Suprapubic skin (tissue), 4 donors: ENCODE measurements around the gene TNNI3K. TPM values are rescaled to one million over a fixed set of nuclear protein-coding genes. Genes with fewer than 3 reads are reported as not detected.

Source experiments
- DNase-seq, 2 donors: peaks; one replicate each; pipeline ENCODE4 v3.0.0-alpha.2; 2019; ENCODE audit warnings: low spot score in 2 of 2
- H3K27ac ChIP-seq: fragments of 200-600 bp; sonication (generic); one replicate; pipeline ENCODE4 v1.5.1; 2019
- H3K27me3 ChIP-seq: fragments of 200-600 bp; sonication (generic); one replicate; pipeline ENCODE4 v1.5.1; 2019
- H3K36me3 ChIP-seq: fragments of 200-600 bp; sonication (generic); one replicate; pipeline ENCODE4 v1.5.1; 2019
- H3K4me1 ChIP-seq: fragments of 200-600 bp; sonication (generic); one replicate; pipeline ENCODE4 v1.5.1; 2019
- H3K4me3 ChIP-seq: fragments of 200-600 bp; sonication (generic); one replicate; pipeline ENCODE4 v1.5.1; 2019; ENCODE audit warnings: mild to moderate bottlenecking
- H3K9me3 ChIP-seq: fragments of 200-600 bp; sonication (generic); one replicate; pipeline ENCODE4 v1.5.1; 2019
- EP300 ChIP-seq: sonication (generic); formaldehyde crosslinking; IDR thresholded peaks from one replicate; pipeline ENCODE4 v1.6.1; 2017; ENCODE audit warnings: antibody characterized with exemption
- POLR2A ChIP-seq, 2 donors: fragments of 450-650 bp; IDR thresholded peaks; one replicate each; pipeline ENCODE4 v1.6.1; 2017; ENCODE audit warnings: antibody characterized with exemption in 2 of 2, mild to moderate bottlenecking in 2 of 2, moderate library complexity in 2 of 2
- POLR2AphosphoS5 ChIP-seq, 3 donors: sonication (generic); formaldehyde crosslinking; IDR thresholded peaks; one replicate each; pipeline ENCODE4 v1.6.1; 2017; ENCODE audit warnings: antibody characterized with exemption in 3 of 3
- WGBS: methylation state at CpG from one replicate; pipeline ENCODE4 v1.1.5; 2018; 5-methylcytosine and 5-hydroxymethylcytosine counted together
- total RNA-seq, 4 donors: library from RNA; depleted of rRNA; stranded (reverse); fragments of >200 nt; gene quantifications; one replicate each; pipeline ENCODE4 v1.1.0, GENCODE V29; 2016
- TF ChIP-seq, protein P1 (sequence below), 2 donors: fragments of 200-600 bp in 1 of 2; fragments of 450-650 bp in 1 of 2; sonication (generic) in 1 of 2; IDR thresholded peaks; one replicate each; pipeline ENCODE4 v1.5.1; 2016 to 2019; ENCODE audit warnings: antibody characterized with exemption in 2 of 2, mild to moderate bottlenecking in 1 of 2, moderate library complexity in 1 of 2

The TNNI3K gene
- total RNA-seq, 4 donors from 2014 or later: 0.76 to 3.2 (median 1.1) TPM; not detected in 1

DNA sequence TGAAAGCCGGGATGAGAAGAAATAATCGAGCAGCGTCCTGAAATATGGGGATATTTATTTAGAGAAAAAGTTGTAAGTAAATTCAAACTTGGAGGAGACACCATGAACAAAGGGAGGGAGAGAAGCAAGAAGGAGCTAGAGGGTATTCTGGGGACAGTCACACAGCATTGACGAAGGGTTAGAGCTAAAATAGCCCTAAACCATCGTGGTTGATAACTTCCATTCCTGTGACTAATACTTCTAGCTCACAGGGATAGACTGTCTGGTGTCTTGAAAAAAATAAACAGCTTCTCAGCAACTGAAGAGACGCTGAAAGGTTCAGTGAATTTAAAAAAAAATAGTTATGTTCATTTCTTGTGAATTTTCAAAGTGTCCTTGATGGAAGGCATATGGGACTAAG, 190.5 kb downstream of the TNNI3K start:
- 81% methylated on average over 6 of the region's 6 CpGs for WGBS
- no peak for DNase-seq
- Histone ChIP-seq H3K36me3 (no peaks in the 10 kb centered on the region), H3K27ac (no peak overlapping the region), H3K4me1 (no peaks in the 10 kb centered on the region), H3K27me3 (no peaks in the 10 kb centered on the region), H3K9me3 (no peaks in the 10 kb centered on the region), H3K4me3 (no peak overlapping the region)
- TF ChIP-seq POLR2AphosphoS5 (IDR thresholded peaks at IDR 0.05) (no peak), EP300 (no peak)

DNA sequence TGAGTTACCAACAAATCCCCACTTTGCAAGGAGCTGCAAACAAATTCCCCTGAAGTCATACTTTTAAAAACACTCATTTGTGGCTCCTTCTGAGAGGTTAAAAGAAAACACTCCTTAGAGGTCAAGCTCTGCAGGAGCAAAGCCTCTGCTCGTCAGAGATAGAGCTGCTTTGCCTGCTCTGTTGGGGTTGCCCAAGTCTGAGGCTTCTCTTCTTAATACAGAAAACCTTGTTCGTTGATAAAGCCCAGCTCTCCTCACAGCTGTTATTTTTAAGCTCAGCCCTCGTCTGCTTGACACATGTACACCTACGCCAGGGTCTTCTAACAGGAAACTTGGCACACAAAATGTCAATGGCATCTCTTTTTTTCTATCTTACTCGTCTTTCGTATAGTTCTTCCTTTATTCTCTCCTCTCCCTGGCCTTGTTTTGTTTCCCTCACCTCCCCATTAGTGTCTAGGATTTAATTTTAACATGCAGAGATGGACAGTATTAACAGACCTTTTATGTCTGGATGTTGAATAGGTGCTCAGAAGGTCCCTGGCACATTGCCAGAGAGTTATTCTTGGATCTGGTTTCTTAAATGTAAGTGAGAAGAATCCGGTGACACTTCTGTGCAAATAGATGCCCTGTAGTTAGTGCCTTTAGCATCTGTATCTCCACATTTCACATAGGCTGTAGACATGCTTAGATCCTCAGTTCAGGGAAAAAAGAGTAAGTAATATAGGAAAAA, 191.2 kb downstream of the TNNI3K start:
- WGBS: 55% methylated on average over 7 of the region's 7 CpGs
- H3K27ac ChIP-seq: no peak overlapping the region
- DNase-seq: no peak

DNA sequence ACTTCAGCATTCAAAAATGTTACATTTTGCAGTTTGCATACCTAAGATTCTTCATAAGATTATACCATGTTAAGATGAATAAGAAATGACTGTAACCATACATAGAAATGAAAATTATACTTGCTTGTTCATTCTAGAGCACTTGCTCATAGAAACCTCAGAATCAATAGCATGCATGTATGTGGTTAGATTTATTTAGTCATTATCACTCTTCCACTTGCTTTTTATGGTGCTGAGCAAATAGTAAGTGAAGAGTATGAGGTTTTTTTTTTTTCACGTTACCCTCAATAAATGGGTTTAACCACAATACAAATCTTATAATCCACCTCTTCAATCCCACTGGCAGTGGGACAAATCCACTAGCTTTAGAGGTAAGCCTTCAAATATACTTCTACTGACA, 192.5 kb downstream of the TNNI3K start:
- H3K4me3 ChIP-seq: no peak overlapping the region
- no peaks in the 10 kb centered on the region for H3K9me3 ChIP-seq
- H3K27ac ChIP-seq: no peak overlapping the region
- TF ChIP-seq POLR2A (IDR thresholded peaks at IDR 0.05): no peak
- no peak for TF ChIP-seq EP300
- TF ChIP-seq, protein P1, sequence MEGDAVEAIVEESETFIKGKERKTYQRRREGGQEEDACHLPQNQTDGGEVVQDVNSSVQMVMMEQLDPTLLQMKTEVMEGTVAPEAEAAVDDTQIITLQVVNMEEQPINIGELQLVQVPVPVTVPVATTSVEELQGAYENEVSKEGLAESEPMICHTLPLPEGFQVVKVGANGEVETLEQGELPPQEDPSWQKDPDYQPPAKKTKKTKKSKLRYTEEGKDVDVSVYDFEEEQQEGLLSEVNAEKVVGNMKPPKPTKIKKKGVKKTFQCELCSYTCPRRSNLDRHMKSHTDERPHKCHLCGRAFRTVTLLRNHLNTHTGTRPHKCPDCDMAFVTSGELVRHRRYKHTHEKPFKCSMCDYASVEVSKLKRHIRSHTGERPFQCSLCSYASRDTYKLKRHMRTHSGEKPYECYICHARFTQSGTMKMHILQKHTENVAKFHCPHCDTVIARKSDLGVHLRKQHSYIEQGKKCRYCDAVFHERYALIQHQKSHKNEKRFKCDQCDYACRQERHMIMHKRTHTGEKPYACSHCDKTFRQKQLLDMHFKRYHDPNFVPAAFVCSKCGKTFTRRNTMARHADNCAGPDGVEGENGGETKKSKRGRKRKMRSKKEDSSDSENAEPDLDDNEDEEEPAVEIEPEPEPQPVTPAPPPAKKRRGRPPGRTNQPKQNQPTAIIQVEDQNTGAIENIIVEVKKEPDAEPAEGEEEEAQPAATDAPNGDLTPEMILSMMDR (IDR thresholded peaks at IDR 0.05): no peak
- TF ChIP-seq POLR2AphosphoS5 (IDR thresholded peaks at IDR 0.05): no peak
- no peaks in the 10 kb centered on the region for H3K36me3 ChIP-seq
- no peaks in the 10 kb centered on the region for H3K4me1 ChIP-seq
- DNase-seq: no peak
- 71% methylated on average over 1 of the region's 1 CpG for WGBS
- no peaks in the 10 kb centered on the region for H3K27me3 ChIP-seq

More for the DNA sequence above, 191.2 kb downstream of the TNNI3K start:
- no peak for TF ChIP-seq EP300
- TF ChIP-seq, protein P1 (IDR thresholded peaks at IDR 0.05): no peak
- TF ChIP-seq POLR2A (IDR thresholded peaks at IDR 0.05): no peak
- TF ChIP-seq POLR2AphosphoS5 (IDR thresholded peaks at IDR 0.05): no peak
- H3K9me3 ChIP-seq: no peaks in the 10 kb centered on the region
- H3K36me3 ChIP-seq: no peaks in the 10 kb centered on the region
- no peaks in the 10 kb centered on the region for H3K4me1 ChIP-seq
- H3K27me3 ChIP-seq: no peaks in the 10 kb centered on the region
- H3K4me3 ChIP-seq: no peak overlapping the region

DNA sequence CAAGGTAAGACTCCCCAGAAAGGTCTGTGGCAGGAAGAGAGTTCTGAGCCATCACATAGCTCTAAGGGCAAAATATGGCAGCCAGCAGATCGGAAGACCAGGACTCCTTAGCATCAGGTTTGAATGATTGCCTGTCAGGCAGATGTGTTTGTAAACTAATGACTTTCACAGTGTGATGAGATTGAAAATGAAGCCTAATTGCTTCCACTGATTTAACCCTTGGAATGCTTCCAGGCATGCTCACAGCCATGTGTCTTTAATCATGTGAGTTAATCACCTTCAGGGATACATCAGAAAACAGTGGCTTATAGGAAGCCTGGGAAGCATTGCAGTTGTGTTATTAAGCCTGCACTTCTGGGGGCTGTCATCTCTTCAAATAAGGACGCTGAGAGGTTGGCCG, 194.4 kb downstream of the TNNI3K start:
- Histone ChIP-seq H3K9me3 (no peaks in the 10 kb centered on the region), H3K4me1 (no peaks in the 10 kb centered on the region), H3K27ac (no peak overlapping the region), H3K4me3 (no peak overlapping the region), H3K27me3 (no peaks in the 10 kb centered on the region), H3K36me3 (no peaks in the 10 kb centered on the region)
- DNase-seq: no peak
- 54% methylated on average over 3 of the region's 3 CpGs for WGBS
- no peak for TF ChIP-seq EP300
- TF ChIP-seq, protein P1 (IDR thresholded peaks at IDR 0.05): no peak
- TF ChIP-seq POLR2A (IDR thresholded peaks at IDR 0.05): no peak
- no peak for TF ChIP-seq POLR2AphosphoS5 (IDR thresholded peaks at IDR 0.05)

DNA sequence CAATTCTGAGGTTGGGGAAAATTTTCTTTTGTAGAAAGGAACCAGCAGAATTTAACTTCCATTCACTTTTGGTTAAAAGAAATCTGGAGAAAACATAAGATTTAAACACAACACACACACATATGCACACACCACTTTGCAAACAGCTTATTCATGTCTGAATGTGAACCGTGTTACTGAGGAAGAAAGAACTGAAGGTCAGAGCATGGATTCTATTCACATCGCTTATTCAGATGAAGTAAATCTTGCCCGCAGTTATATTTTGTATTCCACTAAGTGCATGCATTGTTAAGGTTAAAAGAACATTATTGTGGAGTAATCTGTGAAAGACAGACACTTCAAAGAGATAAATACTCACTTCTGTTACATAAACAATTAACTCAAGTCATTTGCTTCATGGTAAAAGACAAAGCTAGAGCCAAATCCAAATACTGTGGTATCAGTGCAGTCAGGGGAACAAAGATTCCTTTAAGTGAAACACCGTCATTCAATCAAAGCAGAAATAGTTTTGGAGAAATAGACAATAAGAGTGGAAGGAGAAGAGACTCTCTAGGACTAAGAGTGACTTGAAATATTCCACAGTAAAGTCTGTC, 195.3 kb downstream of the TNNI3K start:
- DNase-seq: no peak
- Histone ChIP-seq H3K9me3 (no peaks in the 10 kb centered on the region), H3K4me3 (no peak overlapping the region), H3K27ac (no peak overlapping the region), H3K36me3 (no peaks in the 10 kb centered on the region), H3K27me3 (no peaks in the 10 kb centered on the region), H3K4me1 (no peaks in the 10 kb centered on the region)
- 67% methylated on average over 4 of the region's 4 CpGs for WGBS
- TF ChIP-seq, protein P1 (IDR thresholded peaks at IDR 0.05): no peak
- TF ChIP-seq EP300 (no peak), POLR2A (IDR thresholded peaks at IDR 0.05) (no peak), POLR2AphosphoS5 (IDR thresholded peaks at IDR 0.05) (no peak)
